HG03039 (cell line): ENCODE measurements around the gene SASH1.

ENCODE experiments used
- ATAC-seq: cut with Tn5 transposase; IDR thresholded peaks from one replicate; pipeline ENCODE4 v1.9.1; 2021; ENCODE audit warnings: mild to moderate bottlenecking, moderate library complexity; ENCODE audit not compliant: unreplicated experiment

SASH1 gene

DNA sequence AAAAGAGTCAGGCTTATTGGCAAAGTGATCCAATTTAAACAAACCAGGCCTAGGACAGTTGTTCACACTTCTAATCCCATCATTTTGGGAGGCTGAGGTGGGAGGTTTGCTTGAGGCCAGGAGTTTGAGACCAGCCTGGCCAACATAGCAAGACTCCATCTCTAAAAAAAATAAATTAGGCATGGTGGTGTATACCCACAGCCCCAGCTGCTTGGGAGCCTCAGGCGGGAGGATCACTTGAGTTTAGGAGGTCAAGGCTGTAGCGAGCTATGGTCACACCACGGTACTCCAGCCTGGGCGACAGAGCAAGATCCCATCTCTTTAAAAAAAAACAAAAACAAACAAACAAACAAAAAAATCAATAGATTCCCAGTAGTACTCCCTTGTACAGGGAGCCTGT, 86.8 kb downstream of the SASH1 start:
- ATAC-seq = no peak

DNA sequence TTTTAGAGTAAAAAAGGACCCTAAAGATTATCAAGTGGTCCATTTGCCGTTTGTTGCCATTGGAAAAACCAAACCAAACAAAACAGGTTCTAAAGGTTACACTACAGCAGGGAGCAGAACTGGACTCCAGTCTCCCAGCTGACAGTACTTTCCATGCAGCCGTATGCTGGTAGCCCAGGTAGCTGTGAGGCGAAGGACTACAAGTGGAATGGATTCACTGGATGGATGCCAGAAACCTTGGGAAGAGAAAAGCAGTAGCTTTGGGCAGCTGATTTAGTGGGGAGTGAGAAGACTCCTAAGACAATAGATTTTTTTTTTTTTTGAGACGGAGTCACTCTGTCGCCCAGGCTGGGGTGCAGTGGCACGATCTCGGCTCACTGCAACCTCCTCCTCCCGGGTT, 88.3 kb downstream of the SASH1 start:
- ATAC-seq = no peak

DNA sequence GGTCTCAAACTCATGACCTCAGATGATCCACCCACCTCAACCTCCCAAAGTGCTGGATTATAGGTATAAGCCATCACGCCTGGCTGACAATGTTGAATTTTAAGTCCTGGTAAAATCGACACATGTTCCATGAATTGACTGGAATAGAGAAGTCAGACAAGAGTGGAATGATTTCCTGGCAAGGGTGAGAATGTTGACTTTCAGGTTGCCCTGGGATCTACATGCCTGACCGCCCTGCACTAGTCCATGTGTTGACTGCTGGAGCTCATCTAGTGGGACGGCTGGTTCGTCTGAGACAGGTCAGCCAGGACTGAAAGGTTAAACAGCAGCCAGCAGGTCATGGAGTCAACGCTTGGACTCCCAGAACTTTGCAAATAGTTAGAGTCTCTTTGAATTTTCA, 88.8 kb downstream of the SASH1 start:
- no peak for ATAC-seq

DNA sequence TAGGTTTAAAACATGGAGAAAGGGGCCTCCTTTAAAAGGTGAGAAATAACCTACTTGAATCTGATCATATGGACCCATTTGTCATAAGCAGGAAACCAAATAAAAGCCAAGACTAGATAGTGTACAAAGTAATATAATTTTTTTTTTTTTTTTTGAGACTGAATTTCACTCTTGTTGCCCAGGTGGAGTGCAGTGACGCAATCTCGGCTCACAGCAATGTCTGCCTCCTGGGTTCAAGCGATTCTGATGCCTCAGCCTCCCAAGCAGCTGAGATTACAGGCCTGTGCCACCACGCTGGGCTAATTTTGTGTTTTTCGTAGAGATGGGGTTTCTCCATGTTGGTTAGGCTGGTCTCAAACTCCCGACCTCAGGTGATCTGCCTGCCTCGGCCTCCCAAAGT, 89.2 kb downstream of the SASH1 start:
- ATAC-seq = no peak

DNA sequence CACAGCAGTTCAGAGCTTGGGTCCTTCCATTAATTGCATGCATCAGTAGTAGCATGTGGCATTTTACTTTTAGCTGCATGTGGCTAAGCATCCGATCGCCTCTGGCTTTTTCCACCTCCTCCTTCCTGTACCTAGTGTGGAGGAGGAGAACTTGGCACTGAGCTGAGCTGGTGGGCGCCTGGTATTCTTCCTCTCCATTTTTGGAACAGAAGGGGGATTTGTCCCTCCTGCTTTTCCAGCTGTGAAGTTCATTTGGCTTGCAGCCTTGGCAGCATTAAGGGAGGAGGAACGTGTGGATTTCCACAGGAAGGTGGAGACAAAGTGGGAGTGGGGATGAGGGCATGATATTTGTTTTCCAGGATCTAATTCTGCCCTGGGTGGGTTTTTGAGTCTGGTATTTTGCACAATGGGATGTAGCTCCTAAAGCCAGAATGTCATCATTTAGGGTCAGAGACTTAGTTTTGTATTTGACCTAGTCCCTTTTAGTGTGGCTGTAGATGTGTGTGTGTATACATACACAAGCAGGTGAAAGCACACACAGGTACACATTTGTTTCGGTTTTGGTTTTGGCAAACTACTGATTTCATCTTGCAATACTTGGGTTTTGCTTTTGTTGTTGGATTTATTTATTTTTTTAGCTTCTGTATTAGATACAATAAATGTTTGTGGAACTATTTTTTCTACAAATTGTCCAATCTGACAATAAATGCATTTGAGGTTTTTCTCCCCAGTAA, 90.0 kb downstream of the SASH1 start:
- ATAC-seq = no peak

DNA sequence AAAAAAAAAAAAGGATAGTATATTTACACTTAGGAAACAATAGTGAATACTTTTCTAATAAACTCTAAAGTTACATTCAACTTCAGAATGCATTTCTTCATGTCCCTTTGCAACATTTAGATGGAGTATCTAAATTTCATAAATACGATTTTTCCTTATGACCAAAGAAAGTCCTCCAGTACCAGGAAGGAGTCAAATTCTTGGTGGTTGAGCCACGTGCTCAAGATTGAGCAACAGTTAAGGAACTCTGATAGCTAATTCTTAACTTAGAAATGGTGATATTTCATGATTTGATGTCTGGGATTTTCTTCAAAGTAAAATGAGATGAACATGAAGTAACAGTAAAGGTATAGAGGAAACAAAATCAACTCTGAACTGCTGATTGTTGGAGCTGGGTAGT, 92.7 kb downstream of the SASH1 start:
- ATAC-seq = no peak

DNA sequence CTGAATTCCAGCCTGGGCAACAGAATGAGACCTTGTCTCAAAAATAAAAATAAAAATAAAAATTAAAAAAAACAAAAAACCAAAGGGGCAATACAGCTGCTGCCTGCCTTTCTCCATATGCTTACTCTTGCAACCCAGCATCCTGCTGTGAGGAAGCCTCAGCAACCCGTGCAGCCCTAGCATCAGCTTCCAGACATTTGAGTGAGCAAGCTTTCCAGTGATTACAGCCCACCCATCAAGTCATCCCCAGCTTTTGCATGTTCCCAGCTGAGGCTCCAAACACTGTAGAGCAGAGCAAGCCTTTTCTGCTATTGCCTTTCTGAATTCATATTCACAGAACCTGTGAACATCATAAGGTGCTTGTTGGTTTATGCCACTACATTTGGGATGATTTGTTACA, 93.8 kb downstream of the SASH1 start:
- ATAC-seq = no peak

DNA sequence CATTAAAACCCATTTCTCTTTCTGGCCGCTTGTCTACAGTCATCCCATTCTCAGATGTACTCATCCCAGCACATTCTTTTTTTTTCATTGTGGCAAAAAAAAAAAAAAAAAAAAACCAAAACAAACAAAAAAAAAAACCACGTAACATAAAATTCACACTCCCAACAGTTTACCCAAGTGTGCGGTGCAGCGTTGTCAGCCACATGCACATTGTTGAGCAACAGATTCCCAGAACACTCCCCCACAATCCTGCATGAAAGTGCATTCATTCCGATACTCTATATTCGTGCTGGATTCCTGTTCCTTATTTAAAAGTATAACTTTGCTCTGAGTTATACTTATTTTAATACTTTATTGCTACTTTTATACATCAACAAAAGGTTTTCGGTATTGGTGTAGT, 96.0 kb downstream of the SASH1 start:
- no peak for ATAC-seq

DNA sequence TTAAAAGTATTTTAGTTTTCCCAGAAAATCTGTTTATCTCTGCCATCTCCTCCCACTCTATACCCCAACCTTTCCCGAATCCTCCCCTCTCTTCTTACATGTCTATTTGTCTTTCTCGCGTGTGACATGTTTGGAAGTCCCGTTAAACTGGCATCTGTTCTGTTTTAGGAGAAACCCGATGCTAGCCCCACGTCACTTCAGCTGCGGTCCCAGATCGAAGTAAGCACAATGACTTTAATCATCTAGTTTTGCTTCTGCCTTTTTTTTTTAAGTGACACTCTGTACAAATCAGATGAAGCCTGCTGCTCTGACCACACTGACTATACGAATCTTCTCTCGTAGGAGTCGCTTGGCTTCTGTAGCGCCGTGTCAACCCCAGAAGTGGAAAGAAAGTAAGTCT, 97.4 kb downstream of the SASH1 start:
- no peak for ATAC-seq

DNA sequence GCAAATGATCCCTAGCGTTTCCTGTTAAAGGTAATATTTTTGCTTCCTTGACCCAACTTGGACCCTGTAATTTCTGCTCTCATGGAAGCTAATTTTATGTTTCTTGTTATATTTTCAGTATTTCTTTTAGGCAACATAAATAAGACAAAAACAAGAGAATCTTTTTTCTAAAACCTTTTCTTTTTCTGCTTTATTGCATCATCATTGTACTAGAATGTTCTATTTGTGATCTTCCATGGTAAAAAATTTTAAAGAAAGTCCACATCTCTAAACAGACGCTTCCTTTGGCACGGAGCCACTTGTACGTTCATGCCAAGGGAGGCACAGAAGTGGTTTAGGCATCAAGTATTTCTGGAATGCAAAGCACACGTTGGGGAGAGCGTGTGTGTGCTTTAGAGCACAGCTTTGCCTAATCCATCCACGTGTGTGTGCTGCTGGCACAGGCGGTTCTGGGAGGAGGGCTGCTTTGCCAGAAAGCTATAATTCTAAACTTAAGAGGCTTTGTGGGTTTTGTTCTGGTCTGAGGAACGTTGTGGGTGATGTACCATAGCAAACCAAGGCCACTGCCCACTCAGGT, 98.3 kb downstream of the SASH1 start:
- no peak for ATAC-seq

DNA sequence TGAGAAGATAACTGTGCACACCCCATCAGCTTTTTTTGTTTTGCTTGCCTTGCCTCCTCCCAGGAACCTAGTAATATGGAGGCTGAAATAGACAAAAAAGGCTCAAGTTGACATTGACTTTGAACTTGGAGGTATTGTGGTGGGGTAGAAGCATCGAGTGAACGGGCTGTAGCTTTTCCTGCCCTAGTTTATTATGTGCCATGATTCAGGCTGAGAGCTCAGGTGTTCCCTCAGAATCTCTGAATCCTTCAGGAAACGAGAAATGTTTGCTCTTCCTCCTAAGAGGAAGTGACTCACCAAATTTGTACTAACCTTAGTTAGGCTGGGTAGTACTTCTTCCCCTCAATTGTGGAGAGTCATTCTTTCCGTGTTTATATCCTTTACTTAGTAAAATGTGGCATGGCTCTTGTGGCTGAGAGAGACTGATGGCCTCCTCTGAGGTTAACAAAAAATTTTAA, 98.8 kb downstream of the SASH1 start:
- ATAC-seq = no peak

DNA sequence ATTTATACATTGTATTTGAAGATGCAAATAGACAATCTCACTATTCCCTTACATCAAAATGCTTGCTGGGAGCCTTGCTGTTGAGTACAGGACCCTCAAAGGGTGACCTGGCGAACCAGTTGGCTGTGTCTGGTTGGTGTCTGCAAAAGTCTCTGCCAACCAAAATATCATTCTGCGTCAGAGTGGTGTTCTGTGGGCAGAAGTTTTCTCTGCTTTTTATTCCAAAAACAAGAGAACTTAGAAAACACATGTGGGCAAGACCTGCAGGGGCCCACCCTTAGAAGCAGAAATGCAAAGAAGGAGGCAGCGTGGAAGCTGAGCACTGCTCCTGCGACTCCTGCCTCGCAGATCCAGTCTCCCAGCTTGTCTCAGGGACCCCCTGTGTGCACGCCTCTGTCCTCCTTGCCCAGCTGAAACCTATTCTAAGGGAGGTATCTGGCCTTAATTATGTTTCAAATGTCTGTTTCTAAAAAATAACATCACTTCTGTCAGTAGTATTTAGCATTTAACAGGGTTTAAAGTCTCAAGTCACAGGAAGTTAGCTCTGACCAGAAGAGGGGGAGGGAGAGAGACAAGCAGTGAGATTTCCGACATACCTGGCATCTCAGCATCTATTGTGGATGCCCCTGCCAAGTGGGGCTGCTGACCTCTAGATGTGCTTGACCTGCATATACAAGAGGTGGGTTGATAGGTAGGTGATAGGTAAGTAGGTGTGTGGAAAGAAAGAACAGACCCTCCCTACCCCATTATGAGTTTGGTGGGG, 101.3 kb downstream of the SASH1 start:
- no peak for ATAC-seq

DNA sequence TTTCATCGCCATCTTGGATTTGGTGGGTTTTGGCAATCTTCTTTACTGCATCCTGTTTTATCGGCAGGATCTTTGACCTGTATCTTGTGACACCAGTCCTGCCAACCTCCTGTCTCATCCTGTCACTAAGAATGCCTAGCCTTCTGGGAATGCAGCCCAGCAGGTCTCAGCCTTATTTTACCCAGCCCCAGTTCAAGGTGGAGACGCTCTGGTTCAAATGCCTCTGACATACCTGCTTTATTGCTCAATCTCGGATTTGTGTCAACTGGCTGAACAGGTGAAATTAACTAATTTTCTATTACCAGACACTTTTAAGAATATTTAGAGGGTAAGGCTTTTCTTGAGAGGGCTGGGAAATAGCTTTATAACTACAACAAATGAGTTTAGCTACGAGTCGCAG, 102.5 kb downstream of the SASH1 start:
- ATAC-seq = no peak

DNA sequence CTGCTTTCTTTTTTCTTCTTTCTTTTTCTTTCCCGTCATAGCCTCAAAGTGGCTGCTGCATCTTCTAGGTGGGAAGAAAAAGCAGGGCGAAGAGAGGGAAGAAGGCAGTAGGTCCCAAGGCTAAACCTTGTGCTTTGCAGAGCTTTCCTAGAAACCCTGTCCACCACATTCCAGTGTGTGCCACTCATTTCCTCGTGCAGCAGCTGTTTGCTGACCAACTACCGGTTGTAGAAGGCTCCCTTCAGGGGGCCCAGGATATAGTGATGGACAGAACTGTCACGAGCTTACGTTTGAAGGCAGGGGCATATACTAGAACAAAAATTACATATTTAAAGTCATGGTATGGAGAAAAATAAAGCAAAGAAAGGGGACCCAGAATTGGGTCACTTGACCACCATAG, 103.0 kb downstream of the SASH1 start:
- no peak for ATAC-seq

DNA sequence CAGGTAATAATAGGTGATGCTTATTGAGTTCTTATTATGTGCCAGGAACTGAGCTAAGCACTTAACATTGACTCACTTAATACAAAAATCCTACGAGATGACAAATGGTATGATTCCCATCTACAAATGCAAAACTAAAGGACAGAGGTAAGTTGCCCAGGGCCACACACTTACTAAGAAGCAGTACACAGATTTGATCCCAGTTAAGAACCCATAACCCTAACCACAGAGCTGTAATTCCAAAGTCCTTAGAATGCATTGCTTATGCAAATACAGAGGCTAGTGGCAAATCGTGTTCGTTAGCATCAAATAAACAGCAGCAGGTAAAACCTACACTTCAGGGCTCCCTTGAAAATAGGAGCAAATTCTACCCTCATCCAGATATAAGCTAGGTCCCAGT, 104.0 kb downstream of the SASH1 start:
- no peak for ATAC-seq

DNA sequence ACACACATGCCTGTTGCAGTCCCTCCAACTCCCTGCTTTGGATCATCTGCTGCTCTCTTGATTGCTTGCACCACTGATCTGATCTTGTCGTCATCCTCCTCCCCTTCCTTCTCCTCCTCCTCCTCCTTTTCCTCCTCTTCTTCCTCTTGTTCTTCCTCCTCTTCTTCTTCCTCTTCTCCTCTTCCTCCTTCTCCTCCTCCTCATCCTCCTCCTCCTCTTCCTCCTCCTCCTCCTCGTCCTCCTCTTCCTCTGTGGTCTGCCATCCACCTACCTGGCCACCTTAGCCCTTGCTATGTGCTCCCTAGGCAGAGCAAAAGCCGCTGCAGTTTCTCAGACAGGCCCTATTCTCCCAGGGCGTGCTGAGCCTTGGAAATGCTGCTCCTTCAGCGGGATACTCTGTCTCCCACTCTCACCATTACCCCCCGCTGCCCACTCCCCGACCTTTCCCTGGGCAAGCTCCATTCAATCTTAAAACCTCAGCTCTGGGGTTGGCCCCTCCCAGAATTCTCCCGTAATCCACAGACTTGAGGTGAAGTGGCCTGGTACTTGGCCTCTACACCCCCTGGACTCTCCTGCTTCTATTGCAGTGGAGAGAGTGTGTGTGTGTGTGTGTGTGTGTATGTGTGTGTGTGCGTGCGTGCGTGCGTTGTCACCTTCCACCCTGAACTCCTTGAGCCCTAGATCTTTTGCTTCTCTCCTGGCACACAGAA, 105.0 kb downstream of the SASH1 start:
- no peak for ATAC-seq

DNA sequence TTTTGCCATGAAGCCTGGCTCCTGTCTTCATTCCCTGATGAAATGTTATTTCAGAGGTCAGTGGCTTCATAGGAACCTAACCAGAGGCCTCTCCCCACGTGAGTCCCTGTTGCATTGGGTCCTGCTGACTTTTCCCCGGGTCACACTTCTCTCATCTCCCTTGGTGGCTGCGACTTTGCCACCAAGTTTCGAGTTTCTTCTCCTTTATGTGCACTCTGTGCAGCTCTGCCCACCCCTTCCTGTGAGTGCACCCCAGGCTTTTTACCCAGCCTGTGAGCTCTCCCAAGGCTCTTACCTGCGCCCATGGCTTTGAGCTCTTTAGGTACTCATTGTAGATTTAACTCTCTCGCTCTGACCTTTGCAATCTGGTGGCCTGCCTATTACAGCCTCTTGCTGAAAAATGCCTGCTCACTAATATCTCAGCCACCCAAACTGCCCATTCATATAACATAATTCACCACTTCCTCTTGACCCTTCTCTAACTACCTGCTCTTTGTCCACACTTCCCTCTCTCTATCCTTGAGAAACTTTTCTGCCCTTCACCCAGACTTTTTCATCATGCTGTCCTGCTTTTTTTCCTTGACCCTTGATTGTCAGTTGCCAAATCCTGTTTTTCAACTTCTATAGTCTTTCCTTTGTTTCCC, 105.9 kb downstream of the SASH1 start:
- no peak for ATAC-seq

DNA sequence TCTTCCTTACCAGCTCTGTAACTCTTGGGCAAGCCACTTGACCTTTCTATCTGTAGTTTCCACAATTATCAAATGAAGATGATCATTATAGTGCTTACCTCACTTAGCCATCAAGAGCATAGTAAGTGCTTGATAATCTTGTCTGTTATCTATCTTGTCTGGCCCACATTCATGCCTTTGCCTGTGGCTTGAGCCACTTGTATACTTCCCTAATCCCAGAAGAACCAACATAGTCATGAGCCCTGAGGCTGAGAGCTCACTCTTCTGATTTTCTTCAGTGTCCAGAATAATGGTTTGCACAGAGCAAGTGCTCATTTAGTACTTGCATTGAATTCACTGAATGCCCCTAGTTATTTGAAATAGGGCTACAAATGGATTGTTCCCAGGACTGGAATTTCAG, 108.2 kb downstream of the SASH1 start:
- ATAC-seq = no peak

DNA sequence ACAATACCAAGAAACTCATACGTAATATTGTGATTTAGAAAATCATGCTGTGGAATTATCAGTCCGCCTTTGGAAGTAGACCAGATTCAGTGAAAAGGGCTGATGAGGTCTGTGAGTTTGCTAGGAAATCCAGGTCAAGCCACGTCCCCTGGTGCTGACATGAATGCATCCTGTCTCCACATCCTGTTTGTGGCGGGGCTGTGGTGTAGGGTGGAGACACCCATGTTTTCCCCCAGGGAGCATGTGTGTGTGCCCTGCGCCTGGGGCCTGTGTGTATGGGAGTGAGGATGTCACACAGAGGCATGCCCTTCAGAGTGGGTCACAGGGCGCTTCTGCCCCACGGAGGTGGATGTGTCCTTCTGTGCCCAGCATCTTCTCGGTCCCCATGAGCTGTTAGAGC, 109.1 kb downstream of the SASH1 start:
- ATAC-seq = no peak

DNA sequence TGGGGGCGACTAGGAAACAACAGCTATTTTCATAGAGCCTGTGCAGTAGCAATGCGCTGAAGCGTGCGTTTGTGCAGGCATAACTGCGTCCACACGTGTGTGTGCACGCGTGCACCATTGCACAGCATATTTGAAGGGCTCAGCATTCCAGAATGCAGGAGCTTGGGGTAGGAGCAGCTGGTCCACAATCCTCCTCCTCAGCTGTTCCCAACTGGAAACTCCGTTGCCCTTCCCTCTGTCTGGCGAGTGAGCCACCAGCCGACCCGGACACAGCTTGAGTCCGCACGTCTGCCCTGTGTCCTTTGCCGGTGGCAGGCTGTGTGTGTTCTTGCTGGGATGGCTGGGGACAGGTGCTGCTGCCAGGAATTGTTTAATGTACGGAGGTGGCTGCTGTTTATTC, 110.2 kb downstream of the SASH1 start:
- no peak for ATAC-seq

DNA sequence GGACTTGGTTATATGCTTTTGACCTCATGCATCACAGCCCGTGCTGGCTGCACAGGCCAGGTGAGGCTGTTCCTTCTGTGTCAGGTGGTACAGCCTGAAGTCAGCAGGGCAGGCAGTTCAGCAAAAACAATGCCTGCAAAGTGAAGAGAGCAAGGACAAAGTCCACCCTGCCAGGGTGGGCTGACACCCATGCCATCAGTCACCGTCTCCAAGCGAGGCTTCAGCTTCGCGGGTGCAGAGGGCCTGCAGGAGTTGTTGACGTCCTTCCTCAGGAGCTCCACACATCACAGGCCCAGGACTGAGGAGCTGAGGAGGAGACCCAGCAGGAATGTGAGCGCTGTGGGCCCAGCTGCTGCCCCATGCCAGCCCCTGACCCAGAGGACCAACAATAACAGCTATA, 111.3 kb downstream of the SASH1 start:
- ATAC-seq = no peak
